HepG2 (cell line): ENCODE results near the gene ATP6V0D1. TPM values are rescaled to one million over a fixed set of nuclear protein-coding genes. Genes with fewer than 3 reads are reported as not detected.
A peak's percentile ranks its signal among the peaks of the same experiment; 100 is the strongest.

Experiments
- HOXA5 ChIP-seq: sonication (generic); formaldehyde crosslinking; IDR thresholded peaks from 2 replicates; pipeline ENCODE4 v1.4.0; 2020; ENCODE audit warnings: missing genetic modification reagents
- JARID2 ChIP-seq: sonication (generic); formaldehyde crosslinking; IDR thresholded peaks from 2 replicates; pipeline ENCODE4 v1.8.1; 2023; ENCODE audit warnings: missing genetic modification reagents, inconsistent platforms; ENCODE audit not compliant: insufficient replicate concordance
- MBNL3 ChIP-seq: fragments of 250-450 bp; sonication (Bioruptor Pico); conservative IDR thresholded peaks from 2 replicates; pipeline ENCODE4 v1.8.0; 2022; ENCODE audit warnings: mild to moderate bottlenecking, inconsistent platforms
- RFXAP ChIP-seq: sonication (generic); formaldehyde crosslinking; IDR thresholded peaks from 2 replicates; pipeline ENCODE4 v1.4.0; 2020; ENCODE audit warnings: missing genetic modification reagents, borderline replicate concordance
- SMYD3 ChIP-seq: sonication (generic); formaldehyde crosslinking; IDR thresholded peaks from 2 replicates; pipeline ENCODE4 v1.8.1; 2023; ENCODE audit warnings: mild to moderate bottlenecking, missing genetic modification reagents
- SYNCRIP ChIP-seq: fragments of 200-400 bp; formaldehyde crosslinking; IDR thresholded peaks from 2 replicates; pipeline ENCODE4 v1.6.1; 2018; ENCODE audit warnings: mild to moderate bottlenecking, low read depth, low read length; ENCODE audit not compliant: insufficient read depth
- TBX2 ChIP-seq: sonication (generic); formaldehyde crosslinking; IDR thresholded peaks from 2 replicates; pipeline ENCODE4 v1.5.0; 2020; ENCODE audit warnings: missing genetic modification reagents, mild to moderate bottlenecking, borderline replicate concordance
- TEAD3 ChIP-seq: optimal IDR thresholded peaks from 2 replicates; pipeline ENCODE3; 2016; ENCODE audit warnings: borderline replicate concordance
- THAP11 ChIP-seq: IDR thresholded peaks from 2 replicates; pipeline ENCODE4 v1.6.1; 2016; ENCODE audit warnings: missing biosample characterization, missing genetic modification reagents
- ZFAT ChIP-seq: sonication (generic); formaldehyde crosslinking; conservative IDR thresholded peaks from 2 replicates; pipeline ENCODE4 v1.8.1; 2023; ENCODE audit warnings: missing genetic modification reagents, inconsistent platforms
- ZFY ChIP-seq: sonication (generic); formaldehyde crosslinking; IDR thresholded peaks from 2 replicates; pipeline ENCODE4 v1.4.0; 2020; ENCODE audit warnings: missing genetic modification reagents
- ZKSCAN1 ChIP-seq: fragments of 150-350 bp; IDR thresholded peaks from 2 replicates; pipeline ENCODE4 v1.6.1; 2014; ENCODE audit warnings: low read length
- ZNF263 ChIP-seq: sonication (generic); formaldehyde crosslinking; IDR thresholded peaks from 2 replicates; pipeline ENCODE4 v1.4.0; 2020; ENCODE audit warnings: missing genetic modification reagents
- ZNF317 ChIP-seq: sonication (generic); formaldehyde crosslinking; IDR thresholded peaks from 2 replicates; pipeline ENCODE4 v1.5.0; 2020; ENCODE audit warnings: mild to moderate bottlenecking, missing genetic modification reagents
- ZNF589 ChIP-seq: sonication (generic); formaldehyde crosslinking; conservative IDR thresholded peaks from 2 replicates; pipeline ENCODE4 v1.8.0; 2022; ENCODE audit warnings: mild to moderate bottlenecking, moderate library complexity, missing genetic modification reagents
- ZNF598 ChIP-seq: sonication (generic); formaldehyde crosslinking; IDR thresholded peaks from 2 replicates; pipeline ENCODE4 v1.5.1; 2020; ENCODE audit warnings: mild to moderate bottlenecking, missing genetic modification reagents, borderline replicate concordance
- ZNF660 ChIP-seq: sonication (generic); formaldehyde crosslinking; IDR thresholded peaks from 2 replicates; pipeline ENCODE4 v1.5.1; 2020; ENCODE audit warnings: mild to moderate bottlenecking, low read depth, missing genetic modification reagents, borderline replicate concordance
- ZNF747 ChIP-seq: sonication (generic); formaldehyde crosslinking; IDR thresholded peaks from 2 replicates; pipeline ENCODE4 v1.8.1; 2023; ENCODE audit warnings: missing genetic modification reagents, mild to moderate bottlenecking, borderline replicate concordance
- polyA plus RNA-seq, 8 experiments: library from polyadenylated mRNA; depleted of rRNA in 3 of 8; stranded (reverse) in 7 of 8; unstranded in 1 of 8; fragments of >200 nt; fragmentation: Illumina TruSeq in 4 of 8; extraction: Trizol in 4 of 8; gene quantifications; 2 replicates each; pipeline versions ENCODE4 v1.2.1 to v1.2.3, GENCODE V29; 2011 to 2016; ENCODE audit warnings: low read depth in 4 of 8, missing spikeins in 1 of 8, mixed read lengths in 1 of 8; ENCODE audit not compliant: insufficient read depth in 1 of 8
- total RNA-seq, 5 experiments: library from RNA; depleted of rRNA; stranded (reverse); fragments of >200 nt; fragmentation: Illumina TruSeq; extraction: Trizol; gene quantifications; 2 replicates each; pipeline ENCODE4 v1.2.3, GENCODE V29; 2016; ENCODE audit warnings: low read depth in 1 of 5
- TF ChIP-seq, protein P1 (sequence below): sonication (generic); formaldehyde crosslinking; IDR thresholded peaks from 2 replicates; pipeline ENCODE4 v1.8.0; 2023; ENCODE audit warnings: mild to moderate bottlenecking, missing genetic modification reagents
- TF ChIP-seq, protein P2 (sequence below): sonication (generic); formaldehyde crosslinking; IDR thresholded peaks from 2 replicates; pipeline ENCODE4 v1.5.0; 2020; ENCODE audit warnings: mild to moderate bottlenecking, missing genetic modification reagents
- TF ChIP-seq, protein P3 (sequence below), 2 experiments: sonication (generic) in 1 of 2; formaldehyde crosslinking in 1 of 2; IDR thresholded peaks; 2 replicates each; pipeline versions ENCODE4 v1.4.0 to v1.6.1; 2018 to 2020; ENCODE audit warnings: missing genetic modification reagents in 2 of 2, borderline replicate concordance in 1 of 2, low read depth in 1 of 2, mild to moderate bottlenecking in 1 of 2, missing biosample characterization in 1 of 2
- TF ChIP-seq, protein P4 (sequence below): IDR thresholded peaks from 2 replicates; pipeline ENCODE4 v1.6.1; 2016; ENCODE audit warnings: low read depth, borderline replicate concordance
- TF ChIP-seq, protein P5 (sequence below): sonication (generic); formaldehyde crosslinking; IDR thresholded peaks from 2 replicates; pipeline ENCODE4 v1.4.0; 2020; ENCODE audit warnings: missing genetic modification reagents

ATP6V0D1 gene
- total and polyA plus RNA-seq, 2 of the 13 experiments (the other 11 are each of a cell fraction or from before 2014, with no cell fraction given), result 51.1 to 61.3 TPM

DNA sequence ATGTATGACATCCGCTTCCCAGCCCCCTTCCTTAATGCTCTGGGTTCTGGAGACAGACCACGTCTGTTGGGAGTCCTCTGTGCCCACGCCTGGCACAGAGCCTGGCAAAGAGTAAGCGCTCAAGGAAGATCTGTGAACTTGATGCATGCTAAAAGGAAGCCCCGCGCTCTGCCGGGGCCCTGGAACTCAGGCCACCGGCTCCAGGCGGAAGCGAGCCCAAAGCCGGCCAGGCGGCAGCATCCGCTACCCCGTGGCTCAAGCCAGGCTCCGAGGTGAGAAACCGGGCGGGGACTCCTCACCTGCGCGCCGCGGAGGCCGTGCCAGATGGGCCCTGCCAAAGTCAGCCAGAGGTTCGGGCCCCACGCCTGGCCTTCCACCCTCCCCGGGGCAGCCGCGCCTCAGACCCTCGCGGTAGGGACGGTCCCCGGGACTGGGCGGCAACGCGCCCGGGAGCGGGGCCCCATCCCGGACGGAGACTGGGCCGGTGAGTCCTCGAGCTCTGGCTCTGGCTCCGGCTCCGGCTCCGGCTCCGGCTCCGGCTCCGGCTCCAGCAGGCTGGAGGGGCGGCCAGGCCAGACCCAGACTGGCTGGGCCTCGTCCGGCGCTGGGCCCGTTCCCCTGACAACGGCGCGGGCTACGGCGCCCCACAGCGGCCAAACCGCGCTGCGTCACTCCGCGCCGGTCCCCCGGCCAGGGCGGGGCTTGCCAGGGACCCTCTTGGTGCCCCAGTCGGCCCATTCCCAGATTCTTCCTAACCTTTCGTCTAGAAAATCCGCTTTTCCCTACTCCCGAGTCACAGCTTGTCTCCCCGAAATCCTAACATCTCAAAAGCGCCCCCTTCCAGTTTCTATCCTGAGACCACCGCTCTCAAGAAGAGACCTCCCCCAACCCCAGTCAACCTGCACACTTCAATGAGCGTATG lies 64.8 kb downstream of the ATP6V0D1 start, which contains the start of gene ZDHHC1 (continued):
- TF ChIP-seq ZNF317, result no peak
- peak; percentile 98 for TF ChIP-seq ZFY (CRISPR knock-in tag)
- TF ChIP-seq ZNF747, result peak; percentile 71; the same call in 1 of the 2 replicates
- no peak for TF ChIP-seq SMYD3 (CRISPR knock-in tag)
- TF ChIP-seq TEAD3 (CRISPR knock-in tag), result peak; percentile 23
- TF ChIP-seq, protein P1, sequence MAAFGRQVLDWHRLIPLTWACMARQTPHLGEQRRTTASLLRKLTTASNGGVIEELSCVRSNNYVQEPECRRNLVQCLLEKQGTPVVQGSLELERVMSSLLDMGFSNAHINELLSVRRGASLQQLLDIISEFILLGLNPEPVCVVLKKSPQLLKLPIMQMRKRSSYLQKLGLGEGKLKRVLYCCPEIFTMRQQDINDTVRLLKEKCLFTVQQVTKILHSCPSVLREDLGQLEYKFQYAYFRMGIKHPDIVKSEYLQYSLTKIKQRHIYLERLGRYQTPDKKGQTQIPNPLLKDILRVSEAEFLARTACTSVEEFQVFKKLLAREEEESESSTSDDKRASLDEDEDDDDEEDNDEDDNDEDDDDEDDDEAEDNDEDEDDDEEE (CRISPR knock-in tag), result peak; percentile 71; the same call in 1 of the 2 replicates
- peak; percentile 80 for TF ChIP-seq TBX2 (CRISPR knock-in tag)
- TF ChIP-seq, protein P2, sequence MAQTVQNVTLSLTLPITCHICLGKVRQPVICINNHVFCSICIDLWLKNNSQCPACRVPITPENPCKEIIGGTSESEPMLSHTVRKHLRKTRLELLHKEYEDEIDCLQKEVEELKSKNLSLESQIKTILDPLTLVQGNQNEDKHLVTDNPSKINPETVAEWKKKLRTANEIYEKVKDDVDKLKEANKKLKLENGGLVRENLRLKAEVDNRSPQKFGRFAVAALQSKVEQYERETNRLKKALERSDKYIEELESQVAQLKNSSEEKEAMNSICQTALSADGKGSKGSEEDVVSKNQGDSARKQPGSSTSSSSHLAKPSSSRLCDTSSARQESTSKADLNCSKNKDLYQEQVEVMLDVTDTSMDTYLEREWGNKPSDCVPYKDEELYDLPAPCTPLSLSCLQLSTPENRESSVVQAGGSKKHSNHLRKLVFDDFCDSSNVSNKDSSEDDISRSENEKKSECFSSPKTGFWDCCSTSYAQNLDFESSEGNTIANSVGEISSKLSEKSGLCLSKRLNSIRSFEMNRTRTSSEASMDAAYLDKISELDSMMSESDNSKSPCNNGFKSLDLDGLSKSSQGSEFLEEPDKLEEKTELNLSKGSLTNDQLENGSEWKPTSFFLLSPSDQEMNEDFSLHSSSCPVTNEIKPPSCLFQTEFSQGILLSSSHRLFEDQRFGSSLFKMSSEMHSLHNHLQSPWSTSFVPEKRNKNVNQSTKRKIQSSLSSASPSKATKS (CRISPR knock-in tag), result no peak
- TF ChIP-seq, protein P3, sequence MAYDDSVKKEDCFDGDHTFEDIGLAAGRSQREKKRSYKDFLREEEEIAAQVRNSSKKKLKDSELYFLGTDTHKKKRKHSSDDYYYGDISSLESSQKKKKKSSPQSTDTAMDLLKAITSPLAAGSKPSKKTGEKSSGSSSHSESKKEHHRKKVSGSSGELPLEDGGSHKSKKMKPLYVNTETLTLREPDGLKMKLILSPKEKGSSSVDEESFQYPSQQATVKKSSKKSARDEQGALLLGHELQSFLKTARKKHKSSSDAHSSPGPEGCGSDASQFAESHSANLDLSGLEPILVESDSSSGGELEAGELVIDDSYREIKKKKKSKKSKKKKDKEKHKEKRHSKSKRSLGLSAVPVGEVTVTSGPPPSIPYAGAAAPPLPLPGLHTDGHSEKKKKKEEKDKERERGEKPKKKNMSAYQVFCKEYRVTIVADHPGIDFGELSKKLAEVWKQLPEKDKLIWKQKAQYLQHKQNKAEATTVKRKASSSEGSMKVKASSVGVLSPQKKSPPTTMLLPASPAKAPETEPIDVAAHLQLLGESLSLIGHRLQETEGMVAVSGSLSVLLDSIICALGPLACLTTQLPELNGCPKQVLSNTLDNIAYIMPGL (CRISPR knock-in tag; IDR thresholded peaks at IDR 0.05; ENCODE audit: borderline replicate concordance in 1 of 2, low read depth in 1 of 2), result peak; percentile 93 to 98; a peak in 3 of 4 replicates
- no peak for TF ChIP-seq JARID2 (CRISPR knock-in tag)
- TF ChIP-seq HOXA5 (CRISPR knock-in tag), result 0 out of 2 replicates have a peak, but pooled peaks have one; percentile 18
- peak; percentile 26 for TF ChIP-seq ZNF263
- TF ChIP-seq RFXAP, result peak; percentile 46; the same call in 1 of the 2 replicates
- peak; percentile 43; the same call in 1 of the 2 replicates for TF ChIP-seq ZNF598 (CRISPR knock-in tag)
- TF ChIP-seq ZFAT (CRISPR knock-in tag), result no peak
- no peak for TF ChIP-seq ZNF589 (CRISPR knock-in tag)
- TF ChIP-seq ZNF660, result no peak
- peak; percentile 74 for TF ChIP-seq THAP11
- TF ChIP-seq MBNL3, result no peak
- TF ChIP-seq, protein P4, sequence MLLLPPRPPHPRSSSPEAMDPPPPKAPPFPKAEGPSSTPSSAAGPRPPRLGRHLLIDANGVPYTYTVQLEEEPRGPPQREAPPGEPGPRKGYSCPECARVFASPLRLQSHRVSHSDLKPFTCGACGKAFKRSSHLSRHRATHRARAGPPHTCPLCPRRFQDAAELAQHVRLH (CRISPR knock-in tag), result peak; percentile 99
- TF ChIP-seq ZKSCAN1, result no peak
- TF ChIP-seq SYNCRIP, result no peak
- TF ChIP-seq, protein P5, sequence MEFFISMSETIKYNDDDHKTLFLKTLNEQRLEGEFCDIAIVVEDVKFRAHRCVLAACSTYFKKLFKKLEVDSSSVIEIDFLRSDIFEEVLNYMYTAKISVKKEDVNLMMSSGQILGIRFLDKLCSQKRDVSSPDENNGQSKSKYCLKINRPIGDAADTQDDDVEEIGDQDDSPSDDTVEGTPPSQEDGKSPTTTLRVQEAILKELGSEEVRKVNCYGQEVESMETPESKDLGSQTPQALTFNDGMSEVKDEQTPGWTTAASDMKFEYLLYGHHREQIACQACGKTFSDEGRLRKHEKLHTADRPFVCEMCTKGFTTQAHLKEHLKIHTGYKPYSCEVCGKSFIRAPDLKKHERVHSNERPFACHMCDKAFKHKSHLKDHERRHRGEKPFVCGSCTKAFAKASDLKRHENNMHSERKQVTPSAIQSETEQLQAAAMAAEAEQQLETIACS (CRISPR knock-in tag), result no peak
